ENCODE results near the gene PPP4R3A.
"Not testable (repeated sequence)": the region's sequence is repeated elsewhere in the genome, so short reads cannot be mapped to it uniquely, and the experiment has no call there.

Gene PPP4R3A

GRCh38 chr14:91416744-91417119 is 93.4 kb downstream of the PPP4R3A start:
- Histone ChIP-seq H3K27me3 (ENCODE audit: insufficient read depth, low read length) (no peaks in the 10 kb centered on the region), H3K4me1 (ENCODE audit: insufficient read depth, low read length) (peaks cover 29% of the 10 kb centered on the region), H3K36me3 (ENCODE audit: insufficient read depth, low read length) (peaks cover 11% of the 10 kb centered on the region; the same call in 1 of the 2 replicates), H3K9me3 (ENCODE audit: insufficient read depth, low read depth, low read length) (no peaks in the 10 kb centered on the region), H3K9ac (ENCODE audit: low read depth, low read length) (peak overlapping the region; percentile 85), H3K27ac (ENCODE audit: low read depth, low read length) (no peak overlapping the region), H3K4me3 (ENCODE audit: low read length) (peak overlapping the region; percentile 77)
- 1% methylated on average over 19 of the region's 19 CpGs for WGBS

GRCh38 chr14:91415794-91416743 is 94.0 kb downstream of the PPP4R3A start:
- peak overlapping the region; percentile 85 for H3K9ac ChIP-seq (ENCODE audit: low read depth, low read length)
- peak overlapping the region; percentile 77 for H3K4me3 ChIP-seq (ENCODE audit: low read length)
- 36% methylated on average over 18 of the region's 18 CpGs for WGBS
- no peaks in the 10 kb centered on the region for H3K9me3 ChIP-seq (ENCODE audit: insufficient read depth, low read depth, low read length)
- 0 out of 2 replicates have a peak overlapping the region, but pooled peaks have one; percentile 11 for H3K27ac ChIP-seq (ENCODE audit: low read depth, low read length)
- H3K4me1 ChIP-seq (ENCODE audit: insufficient read depth, low read length) = peaks cover 31% of the 10 kb centered on the region
- peaks cover 11% of the 10 kb centered on the region; the same call in 1 of the 2 replicates for H3K36me3 ChIP-seq (ENCODE audit: insufficient read depth, low read length)
- no peaks in the 10 kb centered on the region for H3K27me3 ChIP-seq (ENCODE audit: insufficient read depth, low read length)

- 0 out of 2 replicates have a peak overlapping the region, but pooled peaks have one; percentile 9 for H3K4me3 ChIP-seq (ENCODE audit: low read length)
- no peaks in the 10 kb centered on the region for H3K9me3 ChIP-seq (ENCODE audit: insufficient read depth, low read depth, low read length)
- H3K36me3 ChIP-seq (ENCODE audit: insufficient read depth, low read length) = peaks cover 11% of the 10 kb centered on the region; the same call in 1 of the 2 replicates
- no peaks in the 10 kb centered on the region for H3K27me3 ChIP-seq (ENCODE audit: insufficient read depth, low read length)
- peak overlapping the region; percentile 18; the same call in 1 of the 2 replicates for H3K9ac ChIP-seq (ENCODE audit: low read depth, low read length)
- 90% methylated on average over 3 of the region's 3 CpGs for WGBS
- H3K27ac ChIP-seq (ENCODE audit: low read depth, low read length) = peak overlapping the region; percentile 71
- H3K4me1 ChIP-seq (ENCODE audit: insufficient read depth, low read length) = peaks cover 42% of the 10 kb centered on the region
Measured at GRCh38 chr14:91414475-91414833, 95.7 kb downstream of the PPP4R3A start.

- H3K4me3 ChIP-seq (ENCODE audit: low read length) = 0 out of 2 replicates have a peak overlapping the region, but pooled peaks have one; percentile 12
- WGBS = 75% methylated on average over 11 of the region's 11 CpGs
- H3K9ac ChIP-seq (ENCODE audit: low read depth, low read length) = no peak overlapping the region; the same call in 1 of the 2 replicates
- peaks cover 11% of the 10 kb centered on the region; the same call in 1 of the 2 replicates for H3K36me3 ChIP-seq (ENCODE audit: insufficient read depth, low read length)
- H3K4me1 ChIP-seq (ENCODE audit: insufficient read depth, low read length) = peaks cover 42% of the 10 kb centered on the region
- H3K27ac ChIP-seq (ENCODE audit: low read depth, low read length) = peak overlapping the region; percentile 71
- no peaks in the 10 kb centered on the region for H3K9me3 ChIP-seq (ENCODE audit: insufficient read depth, low read depth, low read length)
- H3K27me3 ChIP-seq (ENCODE audit: insufficient read depth, low read length) = no peaks in the 10 kb centered on the region
Measured at GRCh38 chr14:91413547-91414474, 96.3 kb downstream of the PPP4R3A start.

- Histone ChIP-seq H3K4me3 (ENCODE audit: low read length) (no peak overlapping the region), H3K4me1 (ENCODE audit: insufficient read depth, low read length) (peaks cover 42% of the 10 kb centered on the region), H3K27ac (ENCODE audit: low read depth, low read length) (peak overlapping the region; percentile 71), H3K9ac (ENCODE audit: low read depth, low read length) (no peak overlapping the region), H3K36me3 (ENCODE audit: insufficient read depth, low read length) (peaks cover 20% of the 10 kb centered on the region), H3K27me3 (ENCODE audit: insufficient read depth, low read length) (no peaks in the 10 kb centered on the region), H3K9me3 (ENCODE audit: insufficient read depth, low read depth, low read length) (no peaks in the 10 kb centered on the region)
- 95% methylated on average over 4 of the region's 5 CpGs for WGBS
Measured at GRCh38 chr14:91412939-91413338, 97.2 kb downstream of the PPP4R3A start.

- WGBS = 92% methylated on average over 12 of the region's 12 CpGs
- Histone ChIP-seq H3K27ac (ENCODE audit: low read depth, low read length) (no peak overlapping the region), H3K36me3 (ENCODE audit: insufficient read depth, low read length) (peaks cover 26% of the 10 kb centered on the region), H3K9ac (ENCODE audit: low read depth, low read length) (no peak overlapping the region), H3K27me3 (ENCODE audit: insufficient read depth, low read length) (no peaks in the 10 kb centered on the region), H3K4me1 (ENCODE audit: insufficient read depth, low read length) (peaks cover 37% of the 10 kb centered on the region), H3K9me3 (ENCODE audit: insufficient read depth, low read depth, low read length) (no peaks in the 10 kb centered on the region), H3K4me3 (ENCODE audit: low read length) (no peak overlapping the region)
Measured at GRCh38 chr14:91410771-91411536, 99.2 kb downstream of the PPP4R3A start.

- H3K36me3 ChIP-seq (ENCODE audit: insufficient read depth, low read length) = peaks cover 26% of the 10 kb centered on the region
- peaks cover 33% of the 10 kb centered on the region for H3K4me1 ChIP-seq (ENCODE audit: insufficient read depth, low read length)
- H3K27me3 ChIP-seq (ENCODE audit: insufficient read depth, low read length) = no peaks in the 10 kb centered on the region
- H3K4me3 ChIP-seq (ENCODE audit: low read length) = no peak overlapping the region
- H3K9me3 ChIP-seq (ENCODE audit: insufficient read depth, low read depth, low read length) = no peaks in the 10 kb centered on the region
- WGBS = 83% methylated on average over 8 of the region's 8 CpGs
- no peak overlapping the region for H3K9ac ChIP-seq (ENCODE audit: low read depth, low read length)
- no peak overlapping the region for H3K27ac ChIP-seq (ENCODE audit: low read depth, low read length)
Measured at GRCh38 chr14:91409928-91410718, 100.0 kb downstream of the PPP4R3A start.

GRCh38 chr14:91409240-91409639 is 100.9 kb downstream of the PPP4R3A start:
- H3K27ac ChIP-seq (ENCODE audit: low read depth, low read length); H3K9ac ChIP-seq (ENCODE audit: low read depth, low read length); H3K9me3 ChIP-seq (ENCODE audit: insufficient read depth, low read depth, low read length); H3K27me3 ChIP-seq (ENCODE audit: insufficient read depth, low read length); H3K4me3 ChIP-seq (ENCODE audit: low read length): not testable (repeated sequence)
- WGBS = 92% methylated on average over 6 of the region's 6 CpGs
- Histone ChIP-seq H3K36me3 (ENCODE audit: insufficient read depth, low read length) (peaks cover 24% of the 10 kb centered on the region), H3K4me1 (ENCODE audit: insufficient read depth, low read length) (peaks cover 28% of the 10 kb centered on the region)
